Neural crest cell (in vitro differentiated cells): Measurements from ENCODE around the gene UTP18. TPM values are rescaled to one million over a fixed set of nuclear protein-coding genes. Genes with fewer than 3 reads are reported as not detected.
"Not testable (repeated sequence)": the region's sequence is repeated elsewhere in the genome, so short reads cannot be mapped to it uniquely, and the experiment has no call there.

ENCODE experiments used
- DNase-seq: peaks from one replicate; pipeline ENCODE4 v3.0.0; 2021; ENCODE audit warnings: low read depth, mixed read lengths, low spot score
- H3K27ac Mint-ChIP-seq: one replicate; pipeline ENCODE4 v1.8.0; 2021; ENCODE audit warnings: mild to moderate bottlenecking, mixed read lengths; ENCODE audit not compliant: unreplicated experiment
- H3K27me3 Mint-ChIP-seq: 2 replicates; pipeline ENCODE4 v1.8.0; 2021; ENCODE audit warnings: low read depth, mild to moderate bottlenecking, mixed read lengths
- H3K36me3 Mint-ChIP-seq: 2 replicates; pipeline ENCODE4 v1.8.0; 2021; ENCODE audit warnings: low read depth, mild to moderate bottlenecking, mixed read lengths
- H3K4me1 Mint-ChIP-seq: 2 replicates; pipeline ENCODE4 v1.8.0; 2021; ENCODE audit warnings: mixed read lengths
- H3K4me3 Mint-ChIP-seq: one replicate; pipeline ENCODE4 v1.8.0; 2021; ENCODE audit warnings: mild to moderate bottlenecking, mixed read lengths
- H3K9me3 Mint-ChIP-seq: 2 replicates; pipeline ENCODE4 v1.8.0; 2021; ENCODE audit warnings: mixed read lengths
- CTCF ChIP-seq: fragments of 200-600 bp; sonication (generic); conservative IDR thresholded peaks from 2 replicates; pipeline ENCODE4 v1.5.0; 2021; ENCODE audit warnings: antibody characterized with exemption, mild to moderate bottlenecking
- long read RNA-seq: library from polyadenylated mRNA; unstranded; transcript quantifications from one replicate; pipeline ENCODE4 v2.0.0, GENCODE V29; 2020
- total RNA-seq: library from RNA; stranded (reverse); gene quantifications from 2 replicates; pipeline ENCODE4 v1.2.1, GENCODE V29; 2021

UTP18 gene
- 52.4 and 59.6 TPM in 2 replicates for total RNA-seq
- long read RNA-seq, transcript UTP18-201 (14 exons, 1,894 nt), result major isoform, 199 of 218 reads
- long read RNA-seq, partial matches to known transcripts, result 12 of 218 reads
- long read RNA-seq, other reads (novel, unspliced or antisense), result 7 of 218 reads

GRCh38 chr17:51260237-51261023 lies at the start of gene UTP18:
Gene UTP18 (plus strand): TSS chr17:51260546. CDS start chr17:51260585, 39 bp downstream.
- DNase-seq, result peak; percentile 89
- H3K36me3 Mint-ChIP-seq, result peaks cover 3% of the 10 kb centered on the region
- H3K9me3 Mint-ChIP-seq, result no peaks in the 10 kb centered on the region
- H3K27ac Mint-ChIP-seq, result peak within 1 kb of the TSS; percentile 100
- no peak for TF ChIP-seq CTCF
- H3K4me1 Mint-ChIP-seq, result peaks cover 49% of the 10 kb centered on the region
- H3K4me3 Mint-ChIP-seq, result peak within 1 kb of the TSS; percentile 100
- H3K27me3 Mint-ChIP-seq, result no peaks in the 10 kb centered on the region

DNA sequence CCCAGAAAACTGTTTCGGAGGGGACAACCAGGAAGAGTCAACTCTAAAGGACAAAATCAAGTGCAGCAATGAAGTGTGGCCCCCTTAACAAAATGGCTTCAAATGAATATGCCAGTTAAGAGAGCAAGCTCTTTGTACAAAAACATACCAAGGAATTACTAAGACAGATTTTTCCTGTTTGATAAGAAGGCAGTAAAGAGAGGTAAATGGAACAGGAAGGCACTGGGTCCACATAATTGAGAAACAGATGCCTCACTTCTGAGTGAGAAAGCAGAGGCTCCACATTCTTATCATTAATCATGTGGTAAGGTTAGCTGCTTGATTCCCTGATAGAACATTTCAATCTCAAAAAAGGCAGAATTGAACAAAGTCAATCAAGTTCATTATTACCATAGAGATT lies 45.4 kb upstream of the UTP18 start:
- H3K27ac Mint-ChIP-seq, result no peak overlapping the region
- no peak for DNase-seq
- no peak overlapping the region for H3K4me3 Mint-ChIP-seq
- H3K36me3 Mint-ChIP-seq, result peaks cover 8% of the 10 kb centered on the region
- no peaks in the 10 kb centered on the region for H3K27me3 Mint-ChIP-seq
- no peak for TF ChIP-seq CTCF
- no peaks in the 10 kb centered on the region for H3K4me1 Mint-ChIP-seq
- no peaks in the 10 kb centered on the region for H3K9me3 Mint-ChIP-seq

DNA sequence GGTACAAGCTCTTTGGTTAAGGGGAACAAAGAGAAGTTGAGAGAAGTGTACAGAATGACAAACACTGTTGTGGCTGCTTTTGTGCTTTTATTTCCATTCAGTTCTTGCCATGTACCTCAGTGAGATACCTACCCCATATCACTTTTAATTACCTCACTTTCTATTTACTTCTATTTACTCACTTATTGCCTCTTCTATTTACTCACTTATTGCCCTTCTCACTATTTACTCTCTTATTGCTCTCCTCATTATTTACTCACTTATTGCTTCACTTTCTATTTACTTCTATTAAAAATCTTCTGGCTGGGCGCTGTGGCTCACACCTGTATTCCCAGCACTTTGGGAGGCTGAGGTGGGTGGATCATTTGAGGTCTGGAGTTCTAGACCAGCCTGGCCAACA lies 42.4 kb upstream of the UTP18 start:
- Mint-ChIP-seq H3K4me1 (no peaks in the 10 kb centered on the region), H3K27me3 (no peaks in the 10 kb centered on the region), H3K9me3 (no peaks in the 10 kb centered on the region), H3K27ac (no peak overlapping the region), H3K4me3 (no peak overlapping the region), H3K36me3 (peaks cover 11% of the 10 kb centered on the region)
- no peak for TF ChIP-seq CTCF
- DNase-seq, result no peak

GRCh38 chr17:51221322-51221721 lies 39.0 kb upstream of the UTP18 start:
- Mint-ChIP-seq H3K27me3 (no peaks in the 10 kb centered on the region), H3K4me3 (no peak overlapping the region), H3K27ac (no peak overlapping the region), H3K9me3 (no peaks in the 10 kb centered on the region), H3K36me3 (peaks cover 8% of the 10 kb centered on the region), H3K4me1 (no peaks in the 10 kb centered on the region)
- DNase-seq, result no peak
- no peak for TF ChIP-seq CTCF

DNA sequence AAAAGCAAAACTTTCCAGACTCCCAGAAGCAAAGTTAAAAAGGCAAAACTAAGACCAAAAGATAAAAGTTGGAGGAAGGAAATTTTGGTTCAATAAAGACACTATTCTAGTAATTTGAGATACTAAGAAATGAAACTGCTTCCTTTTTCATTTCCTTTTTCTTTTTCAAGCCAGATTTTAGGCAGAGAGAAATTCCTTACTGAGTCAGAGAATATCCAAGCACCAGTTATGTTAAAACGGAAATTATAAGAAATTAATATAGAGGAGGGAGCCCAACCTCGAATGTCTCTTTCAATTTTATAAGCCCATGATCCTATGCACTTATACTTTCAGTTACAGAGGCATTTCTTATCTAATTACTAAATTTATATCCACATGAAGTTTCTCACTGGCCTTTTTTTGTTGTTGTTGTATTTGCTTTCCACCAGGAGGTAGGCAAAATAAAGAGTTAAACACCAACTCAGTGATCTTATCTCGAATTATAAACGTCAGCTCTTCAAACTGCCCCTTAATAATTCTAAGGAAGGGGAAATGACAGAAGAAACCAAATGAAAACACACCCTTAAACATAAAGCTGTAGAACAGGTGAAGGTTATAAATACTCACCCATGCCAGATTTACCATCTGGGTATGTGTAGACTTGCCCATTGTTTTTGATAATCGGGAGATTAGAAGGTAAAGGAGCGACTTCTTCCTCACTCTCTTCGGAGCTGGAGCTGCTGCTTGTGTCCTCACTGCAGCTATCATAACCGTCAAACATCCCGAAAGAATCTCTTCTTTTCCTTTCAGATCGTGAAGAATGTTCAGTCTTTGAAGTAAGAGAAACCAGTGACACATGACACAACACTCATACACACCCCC lies 35.7 kb upstream of the UTP18 start:
- Mint-ChIP-seq H3K27ac (peak overlapping the region; percentile 12), H3K36me3 (peaks cover 5% of the 10 kb centered on the region), H3K4me3 (no peak overlapping the region), H3K4me1 (no peaks in the 10 kb centered on the region), H3K27me3 (no peaks in the 10 kb centered on the region), H3K9me3 (no peaks in the 10 kb centered on the region)
- DNase-seq, result no peak
- TF ChIP-seq CTCF, result no peak

GRCh38 chr17:51225523-51225922 lies 34.8 kb upstream of the UTP18 start:
- H3K9me3 Mint-ChIP-seq, H3K4me1 Mint-ChIP-seq, H3K27ac Mint-ChIP-seq, DNase-seq, H3K36me3 Mint-ChIP-seq, H3K4me3 Mint-ChIP-seq, H3K27me3 Mint-ChIP-seq: not testable (repeated sequence)
